SIG-M5 treated with dmso at 0.1 percent for 504 hours (cell line): ENCODE data around the gene PACSIN2.
A peak's percentile ranks its signal among the peaks of the same experiment; 100 is the strongest.
"Not testable (repeated sequence)": the region's sequence is repeated elsewhere in the genome, so short reads cannot be mapped to it uniquely, and the experiment has no call there.

Source experiments
- DNase-seq: peaks from one replicate; lab custom pipeline; 2025; ENCODE audit not compliant: unreplicated experiment; lab: John Stamatoyannopoulos, UW

PACSIN2 gene

GRCh38 chr22:42929838-42930155 lies 85.2 kb downstream of the PACSIN2 start:
- DNase-seq = no peak

GRCh38 chr22:42928969-42929837 lies 85.7 kb downstream of the PACSIN2 start:
- peak; percentile 61 for DNase-seq

GRCh38 chr22:42927966-42928365 lies 87.0 kb downstream of the PACSIN2 start:
- DNase-seq = no peak

- DNase-seq = no peak
Measured at GRCh38 chr22:42926768-42927167, 88.2 kb downstream of the PACSIN2 start.

- DNase-seq = no peak
Measured at GRCh38 chr22:42926104-42926503, 88.8 kb downstream of the PACSIN2 start.

GRCh38 chr22:42925598-42925997 lies 89.4 kb downstream of the PACSIN2 start:
- DNase-seq = no peak

- not testable (repeated sequence) for DNase-seq
Measured at GRCh38 chr22:42925031-42925430, 89.9 kb downstream of the PACSIN2 start.

GRCh38 chr22:42924436-42924835 lies 90.5 kb downstream of the PACSIN2 start:
- DNase-seq = no peak

GRCh38 chr22:42922374-42923191 lies 92.4 kb downstream of the PACSIN2 start:
- no peak for DNase-seq

GRCh38 chr22:42920101-42920820 lies 94.7 kb downstream of the PACSIN2 start:
- no peak for DNase-seq

GRCh38 chr22:42919199-42919598 lies 95.8 kb downstream of the PACSIN2 start:
- peak; percentile 8 for DNase-seq

- no peak for DNase-seq
Measured at GRCh38 chr22:42918500-42918899, 96.4 kb downstream of the PACSIN2 start.

- DNase-seq = not testable (repeated sequence)
Measured at GRCh38 chr22:42917358-42917757, 97.6 kb downstream of the PACSIN2 start.

GRCh38 chr22:42915980-42916765 lies 98.8 kb downstream of the PACSIN2 start:
- DNase-seq = no peak

GRCh38 chr22:42914511-42915076 lies 100.4 kb downstream of the PACSIN2 start:
- no peak for DNase-seq

GRCh38 chr22:42913874-42914510 lies 101.0 kb downstream of the PACSIN2 start:
- DNase-seq = no peak

- DNase-seq = peak; percentile 54
Measured at GRCh38 chr22:42912059-42912458, 102.9 kb downstream of the PACSIN2 start.

GRCh38 chr22:42910221-42910942 lies 104.6 kb downstream of the PACSIN2 start:
- DNase-seq = no peak

- DNase-seq = no peak
Measured at GRCh38 chr22:42909363-42910058, 105.4 kb downstream of the PACSIN2 start.
